GM12878 (cell line): ENCODE measurements around the gene SPATA2. TPM values are rescaled to one million over a fixed set of nuclear protein-coding genes. Genes with fewer than 3 reads are reported as not detected.

Source experiments
- ATAC-seq: fragments of 200-7000 bp; cut with Tn5 transposase; 3 replicates; pipeline ENCODE4 v1.9.1; 2020; ENCODE audit warnings: mild to moderate bottlenecking, moderate library complexity
- BruUV-seq: library from RNA; stranded (reverse); fragments of 400-500 nt; replicated peaks from 2 replicates; lab custom pipeline; 2021; lab: Mats Ljungman, UMichigan
- CTCF ChIA-PET: fragments of 300-600 bp; sonication (Branson Sonifier 250); formaldehyde crosslinking; extraction: SDS; loops from one replicate; lab custom pipeline; 2021; ENCODE audit warnings: inconsistent platforms; lab: Yijun Ruan, JAX
- POLR2A ChIA-PET: fragments of 350-600 bp; formaldehyde crosslinking; extraction: SDS; loops from one replicate; lab custom pipeline; 2021; ENCODE audit warnings: inconsistent platforms; lab: Charles Lee
- RAD21 ChIA-PET: fragments of 300-600 bp; sonication (Branson Sonifier 250); formaldehyde crosslinking; loops from one replicate; lab custom pipeline; 2023; ENCODE audit warnings: antibody characterized with exemption; ENCODE audit not compliant: unreplicated experiment; lab: Charles Lee
- SMC1A ChIA-PET: fragments of 300-600 bp; sonication (Branson Sonifier 250); formaldehyde crosslinking; loops from one replicate; lab custom pipeline; 2023; ENCODE audit not compliant: unreplicated experiment, uncharacterized antibody; lab: Charles Lee
- DNase-seq: peaks from one replicate; pipeline ENCODE4 v3.0.0-alpha.2; 2011; ENCODE audit warnings: low read depth, low spot score
- FAIRE-seq: peaks from 3 replicates; lab custom pipeline; 2011; peaks lifted over from hg19 to GRCh38; lab: Jason Lieb, UNC
- H2AFZ ChIP-seq: 2 replicates; pipeline ENCODE4 v1.6.0; 2011; ENCODE audit warnings: low read depth, low read length, control low read depth; ENCODE audit not compliant: control insufficient read depth
- H3K27ac ChIP-seq: 2 replicates; pipeline ENCODE4 v1.5.1; 2011; ENCODE audit warnings: control low read depth; ENCODE audit not compliant: control insufficient read depth, insufficient read depth
- H3K27me3 ChIP-seq, 2 experiments: replicated peaks in 1 of 2; 2 replicates each; pipeline versions ENCODE4 v1.6.0 to v1.6.1; 2011; ENCODE audit warnings: low read length in 1 of 2; ENCODE audit not compliant: control insufficient read depth in 2 of 2, insufficient read depth in 2 of 2
- H3K36me3 ChIP-seq, 2 experiments: 2 replicates each; pipeline ENCODE4 v1.5.1; 2011; ENCODE audit warnings: low read length in 1 of 2; ENCODE audit not compliant: control insufficient read depth in 2 of 2, insufficient read depth in 2 of 2
- H3K4me1 ChIP-seq: 2 replicates; pipeline ENCODE4 v1.6.1; 2011; ENCODE audit warnings: mild to moderate bottlenecking, low read length, moderate library complexity, mixed read lengths; ENCODE audit not compliant: control insufficient read depth, insufficient read depth
- H3K4me2 ChIP-seq: 2 replicates; pipeline ENCODE4 v1.6.0; 2011; ENCODE audit warnings: control low read depth; ENCODE audit not compliant: control insufficient read depth, insufficient read depth
- H3K4me3 ChIP-seq: fragments of 200-600 bp; sonication (generic); 2 replicates; pipeline ENCODE4 v1.5.1; 2016
- H3K79me2 ChIP-seq: 2 replicates; pipeline ENCODE4 v1.6.0; 2011; ENCODE audit warnings: low read length; ENCODE audit not compliant: control insufficient read depth, insufficient read depth
- H3K9ac ChIP-seq: 2 replicates; pipeline ENCODE4 v1.8.0; 2011; ENCODE audit warnings: low read length, control low read depth, mixed read lengths; ENCODE audit not compliant: control insufficient read depth, insufficient read depth
- H3K9me3 ChIP-seq: replicated peaks from 3 replicates; pipeline ENCODE4 v1.5.1; 2011; ENCODE audit warnings: mild to moderate bottlenecking, low read length; ENCODE audit not compliant: control insufficient read depth, insufficient read depth
- H4K20me1 ChIP-seq: 2 replicates; pipeline ENCODE4 v1.6.0; 2011; ENCODE audit not compliant: control insufficient read depth, insufficient read depth
- CEBPB ChIP-seq, 2 experiments: fragments of 150-350 bp in 1 of 2; IDR thresholded peaks; 2 replicates each; pipeline ENCODE4 v1.6.1; 2012 to 2014; ENCODE audit warnings: low read depth in 2 of 2, low read length in 2 of 2, borderline replicate concordance in 1 of 2, inconsistent platforms in 1 of 2
- DPF2 ChIP-seq: fragments of 450-650 bp; IDR thresholded peaks from 2 replicates; pipeline ENCODE4 v1.6.1; 2017; ENCODE audit warnings: mild to moderate bottlenecking
- LARP7 ChIP-seq: fragments of 450-650 bp; IDR thresholded peaks from 2 replicates; pipeline ENCODE4 v1.6.1; 2017; ENCODE audit warnings: mild to moderate bottlenecking
- MTA3 ChIP-seq: IDR thresholded peaks from 2 replicates; pipeline ENCODE4 v1.6.1; 2012; ENCODE audit warnings: low read length, inconsistent platforms, borderline replicate concordance
- POLR2AphosphoS2 ChIP-seq: IDR thresholded peaks from 2 replicates; pipeline ENCODE4 v1.6.1; 2011; ENCODE audit warnings: low read depth, mild to moderate bottlenecking, low read length, improper control_type of control experiment, moderate library complexity
- SMC3 ChIP-seq: IDR thresholded peaks from 2 replicates; pipeline ENCODE4 v1.6.1; 2011; ENCODE audit warnings: low read length, improper control_type of control experiment, borderline replicate concordance
- SREBF2 ChIP-seq: IDR thresholded peaks from 2 replicates; pipeline ENCODE4 v1.6.1; 2012; ENCODE audit warnings: mild to moderate bottlenecking, low read length
- SRF ChIP-seq, 2 experiments: IDR thresholded peaks; 2 replicates each; pipeline ENCODE4 v1.6.1; 2011; ENCODE audit warnings: low read depth in 2 of 2, low read length in 2 of 2, mild to moderate bottlenecking in 1 of 2, moderate library complexity in 1 of 2
- SUPT20H ChIP-seq: IDR thresholded peaks from 2 replicates; pipeline ENCODE4 v1.6.1; 2011; ENCODE audit warnings: low read depth, mild to moderate bottlenecking, low read length, moderate library complexity, borderline replicate concordance; ENCODE audit not compliant: control insufficient read depth
- YY1 ChIP-seq: IDR thresholded peaks from 2 replicates; pipeline ENCODE4 v1.6.1; 2011; ENCODE audit warnings: low read depth, mild to moderate bottlenecking, low read length
- WGBS: methylation state at CpG from one replicate; pipeline ENCODE4 v1.1.6; 2016; ENCODE audit warnings: low lambda C conversion rate; ENCODE audit not compliant: insufficient replicate concordance, insufficient coverage; ENCODE audit errors: missing lambda C conversion rate; 5-methylcytosine and 5-hydroxymethylcytosine counted together
- in situ Hi-C: fragments of 300-500 bp; cut with MboI; formaldehyde crosslinking; loops from 9 replicates; pipeline ENCODE4 v1.14.3; 2018; ENCODE audit warnings: mixed read lengths
- intact Hi-C: fragments of 100-400 bp; cut with micrococcal nuclease; formaldehyde crosslinking; loops from one replicate; pipeline ENCODE4 v1.14.2; 2022; ENCODE audit not compliant: unreplicated experiment
- polyA plus RNA-seq, 11 experiments: library from polyadenylated mRNA; depleted of rRNA in 4 of 11; unstranded in 6 of 11; stranded (reverse) in 5 of 11; fragments of >200 nt; fragmentation: Nextera tagmentation in 4 of 11; fragmentation: Illumina TruSeq in 1 of 11; extraction: Ambion mirVana in 4 of 11; extraction: Trizol in 1 of 11; gene quantifications; 1 replicate in 1 of 11; 2 replicates in 10 of 11; pipeline versions ENCODE4 v1.2.1 to v1.2.3, GENCODE V29; 2011 to 2016; ENCODE audit warnings: inconsistent platforms in 2 of 11, missing spikeins in 2 of 11, low read depth in 1 of 11
- total RNA-seq, 4 experiments: library from RNA; depleted of rRNA in 3 of 4; stranded (reverse); fragments of >200 nt in 3 of 4; fragmentation: Illumina TruSeq in 1 of 4; extraction: Trizol in 1 of 4; gene quantifications; 2 replicates each; pipeline versions ENCODE4 v1.2.1 to v1.2.3, GENCODE V29; 2013 to 2021
- TF ChIP-seq, protein P1 (sequence below): fragments of 450-650 bp; IDR thresholded peaks from 2 replicates; pipeline ENCODE4 v1.6.1; 2017; ENCODE audit warnings: mild to moderate bottlenecking, low read depth, inconsistent platforms; ENCODE audit not compliant: poor library complexity, severe bottlenecking
- TF ChIP-seq, protein P2 (sequence below): fragments of 450-650 bp; conservative IDR thresholded peaks from 2 replicates; pipeline ENCODE4 v1.6.1; 2017; ENCODE audit warnings: mild to moderate bottlenecking, moderate library complexity

Gene SPATA2
- total and polyA plus RNA-seq, 10 of the 15 experiments (the other 5 are each of a cell fraction or from before 2014, with no cell fraction given): 0.93 to 11.7 (median 5.6) TPM

DNA sequence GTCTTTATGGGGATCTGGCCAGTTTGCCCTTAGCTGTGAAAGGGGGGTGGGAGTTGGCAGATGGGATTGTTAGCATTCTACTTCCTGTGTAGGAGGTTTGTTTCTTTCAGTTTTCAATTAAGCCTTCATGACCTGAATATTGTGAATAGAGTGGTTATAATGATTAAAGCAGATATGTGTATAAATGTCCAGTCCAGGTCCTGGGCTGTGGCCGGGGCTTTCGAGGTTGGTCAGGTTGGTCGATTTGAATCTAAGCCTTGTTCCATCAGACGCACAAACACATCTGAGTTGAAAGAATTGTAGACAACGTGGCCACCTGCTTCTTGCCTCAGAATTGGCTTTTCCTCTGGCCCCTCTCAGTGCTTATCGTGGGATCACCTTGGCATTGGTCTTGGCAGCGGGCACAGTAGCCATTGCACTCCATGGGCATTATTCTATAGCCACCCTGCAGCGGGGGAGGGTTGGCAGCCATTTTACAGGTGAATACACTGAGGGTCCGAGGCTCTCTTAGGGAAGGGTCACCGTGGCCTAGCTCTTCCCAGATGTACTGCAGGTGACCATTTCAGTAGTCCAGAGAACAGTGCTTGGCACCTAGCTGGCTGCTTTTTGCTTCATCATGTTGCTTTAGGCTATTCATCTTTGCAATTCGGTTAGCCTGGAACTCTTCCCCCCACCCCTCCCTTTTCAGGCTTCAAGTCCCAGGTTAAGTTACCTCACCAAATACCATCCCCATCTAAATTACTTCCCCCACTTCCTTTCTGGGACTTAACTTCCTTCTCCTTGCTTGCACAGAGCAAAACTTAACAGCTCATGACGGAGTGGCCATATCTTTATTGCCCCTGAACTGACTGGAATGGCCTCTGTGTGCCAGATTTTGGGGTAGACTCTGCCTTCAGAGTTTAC, 21.9 kb upstream of the SPATA2 start:
- intact Hi-C loops: no loop called here
- H3K9ac ChIP-seq: peak overlapping the region; percentile 87
- H3K27ac ChIP-seq: peak overlapping the region; percentile 85
- TF ChIP-seq DPF2 (no peak), SMC3 (no peak), POLR2AphosphoS2 (no peak), LARP7 (peak; percentile 59; the same call in 1 of the 2 replicates), SREBF2 (no peak), CEBPB (IDR thresholded peaks at IDR 0.05; ENCODE audit: borderline replicate concordance in 1 of 2, low read depth in 2 of 2, low read length in 2 of 2) (no peak), SRF (IDR thresholded peaks at IDR 0.05; ENCODE audit: low read depth in 2 of 2, low read length in 2 of 2) (0 out of 4 replicates have a peak, but pooled peaks of 1 of the 2 experiments have one; percentile 58), SUPT20H (no peak), MTA3 (0 out of 2 replicates have a peak, but pooled peaks have one; percentile 21), YY1 (peak; percentile 79)
- TF ChIP-seq, protein P1, sequence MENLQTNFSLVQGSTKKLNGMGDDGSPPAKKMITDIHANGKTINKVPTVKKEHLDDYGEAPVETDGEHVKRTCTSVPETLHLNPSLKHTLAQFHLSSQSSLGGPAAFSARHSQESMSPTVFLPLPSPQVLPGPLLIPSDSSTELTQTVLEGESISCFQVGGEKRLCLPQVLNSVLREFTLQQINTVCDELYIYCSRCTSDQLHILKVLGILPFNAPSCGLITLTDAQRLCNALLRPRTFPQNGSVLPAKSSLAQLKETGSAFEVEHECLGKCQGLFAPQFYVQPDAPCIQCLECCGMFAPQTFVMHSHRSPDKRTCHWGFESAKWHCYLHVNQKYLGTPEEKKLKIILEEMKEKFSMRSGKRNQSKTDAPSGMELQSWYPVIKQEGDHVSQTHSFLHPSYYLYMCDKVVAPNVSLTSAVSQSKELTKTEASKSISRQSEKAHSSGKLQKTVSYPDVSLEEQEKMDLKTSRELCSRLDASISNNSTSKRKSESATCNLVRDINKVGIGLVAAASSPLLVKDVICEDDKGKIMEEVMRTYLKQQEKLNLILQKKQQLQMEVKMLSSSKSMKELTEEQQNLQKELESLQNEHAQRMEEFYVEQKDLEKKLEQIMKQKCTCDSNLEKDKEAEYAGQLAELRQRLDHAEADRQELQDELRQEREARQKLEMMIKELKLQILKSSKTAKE: no peak
- TF ChIP-seq, protein P2, sequence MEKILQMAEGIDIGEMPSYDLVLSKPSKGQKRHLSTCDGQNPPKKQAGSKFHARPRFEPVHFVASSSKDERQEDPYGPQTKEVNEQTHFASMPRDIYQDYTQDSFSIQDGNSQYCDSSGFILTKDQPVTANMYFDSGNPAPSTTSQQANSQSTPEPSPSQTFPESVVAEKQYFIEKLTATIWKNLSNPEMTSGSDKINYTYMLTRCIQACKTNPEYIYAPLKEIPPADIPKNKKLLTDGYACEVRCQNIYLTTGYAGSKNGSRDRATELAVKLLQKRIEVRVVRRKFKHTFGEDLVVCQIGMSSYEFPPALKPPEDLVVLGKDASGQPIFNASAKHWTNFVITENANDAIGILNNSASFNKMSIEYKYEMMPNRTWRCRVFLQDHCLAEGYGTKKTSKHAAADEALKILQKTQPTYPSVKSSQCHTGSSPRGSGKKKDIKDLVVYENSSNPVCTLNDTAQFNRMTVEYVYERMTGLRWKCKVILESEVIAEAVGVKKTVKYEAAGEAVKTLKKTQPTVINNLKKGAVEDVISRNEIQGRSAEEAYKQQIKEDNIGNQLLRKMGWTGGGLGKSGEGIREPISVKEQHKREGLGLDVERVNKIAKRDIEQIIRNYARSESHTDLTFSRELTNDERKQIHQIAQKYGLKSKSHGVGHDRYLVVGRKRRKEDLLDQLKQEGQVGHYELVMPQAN: 0 out of 2 replicates have a peak, but pooled peaks have one; percentile 15
- ATAC-seq: peak; percentile 20
- H2AFZ ChIP-seq: peak overlapping the region; percentile 25; the same call in 1 of the 2 replicates
- no peak for FAIRE-seq
- H3K27me3 ChIP-seq: no peaks in the 10 kb centered on the region
- peak overlapping the region; percentile 90 for H3K4me3 ChIP-seq
- in situ Hi-C loops: no loop called here
- no peak for DNase-seq
- RAD21 ChIA-PET: interaction anchor here (0.7 to 2.5 kb wide), 7 partner anchors 21 to 227 kb away, joined by 3 to 12 read pairs (median 4); partner anchors contain the start of gene SPATA2
- peaks cover 17% of the 10 kb centered on the region for H3K4me1 ChIP-seq
- no peaks in the 10 kb centered on the region for H3K9me3 ChIP-seq
- H3K36me3 ChIP-seq: peaks cover 0 to 7% of the 10 kb centered on the region in 2 experiments
- CTCF ChIA-PET: interaction anchor here (0.6 to 5.2 kb wide), 14 partner anchors 8 to 395 kb away, joined by 3 to 31 read pairs (median 4); no protein-coding TSS in a partner anchor
- BruUV-seq: TSS peak; percentile 72
- POLR2A ChIA-PET: interaction anchor here (0.5 to 1.2 kb wide), 6 partner anchors 10 to 216 kb away, joined by 3 to 6 read pairs (median 3); partner anchors contain the start of gene PEDS1
- SMC1A ChIA-PET: interaction anchor here (1.1 to 2.7 kb wide), 8 partner anchors 10 to 397 kb away, joined by 4 to 13 read pairs (median 6); no protein-coding TSS in a partner anchor
- 2% methylated on average over 12 of the region's 12 CpGs for WGBS
- H3K4me2 ChIP-seq: peak overlapping the region; percentile 88
- peaks cover 53% of the 10 kb centered on the region for H3K79me2 ChIP-seq
- H4K20me1 ChIP-seq: peaks cover 4% of the 10 kb centered on the region; the same call in 1 of the 2 replicates
